Measurements from ENCODE around the gene B3GNT9.

The B3GNT9 gene

GRCh38 chr16:67147437-67148140 is 3.2 kb downstream of the B3GNT9 start:
- TF ChIP-seq CTCF (IDR thresholded peaks at IDR 0.05): no peak
- Histone ChIP-seq H3K4me3 (no peak overlapping the region), H3K4me1 (peaks cover 0 to 21% (median 13%) of the 10 kb centered on the region in 4 donors), H3K27ac (no peak overlapping the region), H3K36me3 (peaks cover 32 to 65% (median 52%) of the 10 kb centered on the region in 3 donors), H3K9me3 (no peaks in the 10 kb centered on the region), H3K27me3 (no peaks in the 10 kb centered on the region)
- no peak for DNase-seq
- intact Hi-C loops (cut with DNase I; ENCODE audit: low total_unique reads): no loop called here

DNA sequence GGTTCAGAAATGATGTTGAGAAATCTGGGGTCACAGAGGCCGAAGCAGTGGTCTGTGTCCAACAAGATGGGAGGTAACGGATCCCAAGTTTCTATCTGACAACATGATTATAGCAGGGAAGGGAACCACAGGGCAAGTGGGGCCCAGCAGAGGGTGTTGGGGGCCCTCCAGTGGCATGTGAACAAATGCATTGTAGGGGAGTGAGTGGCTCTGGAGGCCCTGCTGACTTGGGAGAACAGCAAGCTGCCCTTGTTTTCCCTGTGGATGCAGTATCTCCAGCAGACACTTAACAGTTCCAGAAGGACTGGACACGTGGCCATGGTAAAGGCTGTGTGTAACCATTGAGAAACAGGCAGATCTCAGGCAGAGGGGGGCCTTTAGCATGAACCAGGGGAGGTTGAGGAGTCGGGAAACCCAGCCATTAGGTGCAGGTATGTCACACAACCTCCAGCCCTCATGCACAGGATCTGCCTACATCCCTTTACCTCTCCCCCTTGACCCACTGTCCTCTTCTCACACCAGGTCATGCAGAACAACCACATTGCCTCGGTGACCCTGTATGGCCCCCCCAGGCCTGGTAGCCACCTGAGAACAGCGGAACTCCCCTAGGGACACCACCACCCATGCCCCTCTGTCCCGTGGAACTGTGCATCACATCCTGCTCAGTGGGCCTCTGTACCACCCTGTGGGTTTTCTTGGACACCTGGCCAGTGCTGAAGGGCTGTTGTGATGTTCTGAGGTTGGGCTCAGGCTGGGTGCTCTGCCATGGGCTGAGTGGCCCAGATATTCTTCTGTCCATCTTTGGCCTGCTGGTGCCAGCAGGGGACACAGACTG is 4.1 kb downstream of the B3GNT9 start:
- intact Hi-C loops (cut with DNase I; ENCODE audit: low total_unique reads): no loop called here
- Histone ChIP-seq H3K27me3 (no peaks in the 10 kb centered on the region), H3K9me3 (no peaks in the 10 kb centered on the region), H3K4me3 (no peak overlapping the region), H3K36me3 (peaks cover 41 to 74% (median 61%) of the 10 kb centered on the region in 3 donors), H3K4me1 (peaks cover 0 to 21% (median 13%) of the 10 kb centered on the region in 4 donors), H3K27ac (no peak overlapping the region)
- TF ChIP-seq CTCF (IDR thresholded peaks at IDR 0.05): no peak
- DNase-seq: no peak

- no peak overlapping the region for H3K27ac ChIP-seq
- DNase-seq: no peak
- H3K4me1 ChIP-seq: peaks cover 0 to 12% (median 8%) of the 10 kb centered on the region in 4 donors
- no peak for TF ChIP-seq CTCF (IDR thresholded peaks at IDR 0.05)
- no peaks in the 10 kb centered on the region for H3K27me3 ChIP-seq
- peaks cover 50 to 84% (median 71%) of the 10 kb centered on the region in 3 donors for H3K36me3 ChIP-seq
- no peaks in the 10 kb centered on the region for H3K9me3 ChIP-seq
- no peak overlapping the region for H3K4me3 ChIP-seq
- intact Hi-C loops (cut with DNase I; ENCODE audit: low total_unique reads): no loop called here
These were observed 5.1 kb downstream of the B3GNT9 start for GRCh38 chr16:67145746-67146145.

GRCh38 chr16:67144943-67145342 is 5.9 kb downstream of the B3GNT9 start:
- DNase-seq: no peak
- Histone ChIP-seq H3K27ac (no peak overlapping the region), H3K27me3 (no peaks in the 10 kb centered on the region), H3K4me1 (peaks cover 0 to 4% (median under 1%) of the 10 kb centered on the region in 4 donors), H3K36me3 (peaks cover 59 to 92% (median 79%) of the 10 kb centered on the region in 3 donors), H3K9me3 (no peaks in the 10 kb centered on the region), H3K4me3 (no peak overlapping the region)
- intact Hi-C loops (cut with DNase I; ENCODE audit: low total_unique reads): no loop called here
- no peak for TF ChIP-seq CTCF (IDR thresholded peaks at IDR 0.05)

GRCh38 chr16:67142342-67142741 is 8.5 kb downstream of the B3GNT9 start:
- H3K36me3 ChIP-seq: peaks cover 82 to 99% (median 95%) of the 10 kb centered on the region in 3 donors
- DNase-seq: no peak
- H3K27ac ChIP-seq: no peak overlapping the region

More at GRCh38 chr16:67142342-67142741, 8.5 kb downstream of the B3GNT9 start:
- Histone ChIP-seq H3K9me3 (no peaks in the 10 kb centered on the region), H3K27me3 (no peaks in the 10 kb centered on the region), H3K4me3 (no peak overlapping the region), H3K4me1 (no peaks in the 10 kb centered on the region)
- no peak for TF ChIP-seq CTCF (IDR thresholded peaks at IDR 0.05)
- intact Hi-C loops (cut with DNase I; ENCODE audit: low total_unique reads): no loop called here

Measured in tibial artery (tissue), 4 donors.